Daoy (cell line): ENCODE results near the gene GLDC. TPM values are rescaled to one million over a fixed set of nuclear protein-coding genes. Genes with fewer than 3 reads are reported as not detected.
"Not testable (repeated sequence)": the region's sequence is repeated elsewhere in the genome, so short reads cannot be mapped to it uniquely, and the experiment has no call there.

Experiments used
- DNase-seq: peaks from one replicate; pipeline ENCODE4 v3.0.0-alpha.2; 2015; ENCODE audit warnings: low read depth
- total RNA-seq: library from RNA; depleted of rRNA; stranded (reverse); fragments of >200 nt; shearing (Covaris generic); gene quantifications from 2 replicates; pipeline ENCODE4 v1.2.3, GENCODE V29; 2014; rRNA removed

The GLDC gene
- total RNA-seq = 4.6 and 16.3 TPM in 2 replicates

GRCh38 chr9:6645355-6646292 lies at the start of gene GLDC:
TSS of gene GLDC (minus strand) at chr9:6645729. CDS start at chr9:6645499, 230 bp downstream.
- DNase-seq = peak; percentile 96

GRCh38 chr9:6692881-6693361 lies 47.4 kb upstream of the GLDC start:
- no peak for DNase-seq

- DNase-seq = no peak
These were observed 46.9 kb upstream of the GLDC start for GRCh38 chr9:6692433-6692832.

- not testable (repeated sequence) for DNase-seq
These were observed 45.1 kb upstream of the GLDC start for GRCh38 chr9:6690675-6691070.

GRCh38 chr9:6689893-6690674 lies 44.6 kb upstream of the GLDC start:
- no peak for DNase-seq

- DNase-seq = no peak
These were observed 41.7 kb upstream of the GLDC start for GRCh38 chr9:6687180-6687579.

GRCh38 chr9:6686396-6686795 lies 40.9 kb upstream of the GLDC start:
- DNase-seq = peak; percentile 21

- DNase-seq = no peak
These were observed 36.5 kb upstream of the GLDC start for GRCh38 chr9:6681957-6682501.

- DNase-seq = peak; percentile 100
These were observed 35.8 kb upstream of the GLDC start for GRCh38 chr9:6681147-6681956.

GRCh38 chr9:6680797-6681146 lies 35.2 kb upstream of the GLDC start:
- peak; percentile 78 for DNase-seq

- DNase-seq = no peak
These were observed 32.3 kb upstream of the GLDC start for GRCh38 chr9:6677803-6678202.

- no peak for DNase-seq
These were observed 30.9 kb upstream of the GLDC start for GRCh38 chr9:6676254-6676921.

- no peak for DNase-seq
These were observed 29.7 kb upstream of the GLDC start for GRCh38 chr9:6675268-6675667.

- no peak for DNase-seq
These were observed 27.9 kb upstream of the GLDC start for GRCh38 chr9:6673326-6674025.

GRCh38 chr9:6672118-6672517 lies 26.6 kb upstream of the GLDC start:
- no peak for DNase-seq

GRCh38 chr9:6671416-6671815 lies 25.9 kb upstream of the GLDC start:
- DNase-seq = no peak

GRCh38 chr9:6669881-6670280 lies 24.4 kb upstream of the GLDC start:
- no peak for DNase-seq

- peak; percentile 24 for DNase-seq
These were observed 22.2 kb upstream of the GLDC start for GRCh38 chr9:6667633-6668280.

- DNase-seq = no peak
These were observed 21.6 kb upstream of the GLDC start for GRCh38 chr9:6667080-6667479.

GRCh38 chr9:6665628-6666027 lies 20.1 kb upstream of the GLDC start:
- DNase-seq = no peak
